HepG2 (cell line): ENCODE measurements around the gene PYGB. TPM values are rescaled to one million over a fixed set of nuclear protein-coding genes. Genes with fewer than 3 reads are reported as not detected.

Experiments
- AGO2 ChIP-seq: fragments of 200-400 bp; formaldehyde crosslinking; optimal IDR thresholded peaks from 2 replicates; pipeline ENCODE3; 2017; ENCODE audit warnings: mild to moderate bottlenecking, low read depth, low read length, moderate library complexity
- CEBPB ChIP-seq: IDR thresholded peaks from 2 replicates; pipeline ENCODE4 v1.6.1; 2011; ENCODE audit warnings: low read depth, low read length, improper control_type of control experiment, borderline replicate concordance
- CREM ChIP-seq, 2 experiments: sonication (generic) in 1 of 2; formaldehyde crosslinking in 1 of 2; IDR thresholded peaks; 2 replicates each; pipeline versions ENCODE4 v1.4.0 to v1.6.1; 2016 to 2020; ENCODE audit warnings: antibody characterized with exemption in 1 of 2, mild to moderate bottlenecking in 1 of 2, missing genetic modification reagents in 1 of 2
- DNMT3B ChIP-seq: conservative IDR thresholded peaks from 2 replicates; pipeline ENCODE4 v1.6.1; 2016; ENCODE audit warnings: missing biosample characterization, control low read depth
- GFI1 ChIP-seq: sonication (generic); formaldehyde crosslinking; IDR thresholded peaks from 2 replicates; pipeline ENCODE4 v1.5.0; 2020; ENCODE audit warnings: missing genetic modification reagents, mild to moderate bottlenecking, borderline replicate concordance
- KDM5B ChIP-seq: sonication (generic); formaldehyde crosslinking; IDR thresholded peaks from 2 replicates; pipeline ENCODE4 v1.4.0; 2020; ENCODE audit warnings: missing genetic modification reagents, mild to moderate bottlenecking, borderline replicate concordance
- MAFK ChIP-seq, 2 experiments: IDR thresholded peaks in 1 of 2; conservative IDR thresholded peaks in 1 of 2; 2 replicates each; pipeline ENCODE4 v1.6.1; 2011; ENCODE audit warnings: improper control_type of control experiment in 2 of 2, low read length in 2 of 2
- MTF1 ChIP-seq: sonication (generic); formaldehyde crosslinking; IDR thresholded peaks from 2 replicates; pipeline ENCODE4 v1.5.0; 2020; ENCODE audit warnings: missing genetic modification reagents
- NR0B2 ChIP-seq: sonication (generic); formaldehyde crosslinking; IDR thresholded peaks from 2 replicates; pipeline ENCODE4 v1.4.0; 2020; ENCODE audit warnings: mild to moderate bottlenecking, missing genetic modification reagents
- NR1H2 ChIP-seq: sonication (generic); formaldehyde crosslinking; IDR thresholded peaks from 2 replicates; pipeline ENCODE4 v1.8.1; 2022; ENCODE audit warnings: low read depth, missing genetic modification reagents, borderline replicate concordance
- PHB2 ChIP-seq: fragments of 450-650 bp; IDR thresholded peaks from 2 replicates; pipeline ENCODE4 v1.6.1; 2018; ENCODE audit not compliant: partially characterized antibody
- POLR2AphosphoS2 ChIP-seq: IDR thresholded peaks from 2 replicates; pipeline ENCODE4 v1.6.1; 2011; ENCODE audit warnings: low read depth, low read length, improper control_type of control experiment
- REPIN1 ChIP-seq: sonication (generic); formaldehyde crosslinking; IDR thresholded peaks from 2 replicates; pipeline ENCODE4 v1.8.0; 2022; ENCODE audit warnings: missing genetic modification reagents, low read depth, mild to moderate bottlenecking, borderline replicate concordance
- SMARCE1 ChIP-seq: fragments of 450-650 bp; IDR thresholded peaks from 2 replicates; pipeline ENCODE4 v1.6.1; 2017; ENCODE audit warnings: borderline replicate concordance
- SRY ChIP-seq: sonication (generic); formaldehyde crosslinking; IDR thresholded peaks from 2 replicates; pipeline ENCODE4 v1.8.0; 2022; ENCODE audit warnings: mild to moderate bottlenecking, missing genetic modification reagents
- polyA plus RNA-seq, 8 experiments: library from polyadenylated mRNA; depleted of rRNA in 3 of 8; stranded (reverse) in 7 of 8; unstranded in 1 of 8; fragments of >200 nt; fragmentation: Illumina TruSeq in 4 of 8; extraction: Trizol in 4 of 8; gene quantifications; 2 replicates each; pipeline versions ENCODE4 v1.2.1 to v1.2.3, GENCODE V29; 2011 to 2016; ENCODE audit warnings: low read depth in 4 of 8, missing spikeins in 1 of 8, mixed read lengths in 1 of 8; ENCODE audit not compliant: insufficient read depth in 1 of 8
- total RNA-seq, 5 experiments: library from RNA; depleted of rRNA; stranded (reverse); fragments of >200 nt; fragmentation: Illumina TruSeq; extraction: Trizol; gene quantifications; 2 replicates each; pipeline ENCODE4 v1.2.3, GENCODE V29; 2016; ENCODE audit warnings: low read depth in 1 of 5
- TF ChIP-seq, protein P1 (sequence below): sonication (generic); formaldehyde crosslinking; IDR thresholded peaks from 2 replicates; pipeline ENCODE4 v1.4.0; 2020; ENCODE audit warnings: low read depth, mild to moderate bottlenecking, missing genetic modification reagents
- TF ChIP-seq, protein P2 (sequence below): sonication (generic); formaldehyde crosslinking; IDR thresholded peaks from 2 replicates; pipeline ENCODE4 v1.8.1; 2023; ENCODE audit warnings: mild to moderate bottlenecking, moderate library complexity, missing genetic modification reagents

Gene PYGB
- total and polyA plus RNA-seq, 2 of the 13 experiments (the other 11 are each of a cell fraction or from before 2014, with no cell fraction given), result 24.2 to 86.3 TPM

- TF ChIP-seq PHB2 (no peak), SRY (CRISPR knock-in tag) (no peak), MTF1 (CRISPR knock-in tag) (no peak), NR1H2 (CRISPR knock-in tag) (no peak), GFI1 (CRISPR knock-in tag) (no peak), AGO2 (peak; percentile 68), POLR2AphosphoS2 (no peak), MAFK (conservative IDR thresholded peaks at IDR 0.05 in 1 of 2, IDR thresholded peaks at IDR 0.05 in 1 of 2; ENCODE audit: low read length in 2 of 2) (0 out of 4 replicates have a peak, but pooled peaks of 1 of the 2 experiments have one; percentile 7), DNMT3B (no peak), SMARCE1 (no peak), NR0B2 (CRISPR knock-in tag) (no peak), REPIN1 (CRISPR knock-in tag) (no peak), CREM (IDR thresholded peaks at IDR 0.05) (no peak), CREM (CRISPR knock-in tag; IDR thresholded peaks at IDR 0.05) (no peak), KDM5B (CRISPR knock-in tag) (0 out of 2 replicates have a peak, but pooled peaks have one; percentile 30), CEBPB (no peak)
- TF ChIP-seq, protein P1, sequence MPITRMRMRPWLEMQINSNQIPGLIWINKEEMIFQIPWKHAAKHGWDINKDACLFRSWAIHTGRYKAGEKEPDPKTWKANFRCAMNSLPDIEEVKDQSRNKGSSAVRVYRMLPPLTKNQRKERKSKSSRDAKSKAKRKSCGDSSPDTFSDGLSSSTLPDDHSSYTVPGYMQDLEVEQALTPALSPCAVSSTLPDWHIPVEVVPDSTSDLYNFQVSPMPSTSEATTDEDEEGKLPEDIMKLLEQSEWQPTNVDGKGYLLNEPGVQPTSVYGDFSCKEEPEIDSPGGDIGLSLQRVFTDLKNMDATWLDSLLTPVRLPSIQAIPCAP, result no peak
- TF ChIP-seq, protein P2, sequence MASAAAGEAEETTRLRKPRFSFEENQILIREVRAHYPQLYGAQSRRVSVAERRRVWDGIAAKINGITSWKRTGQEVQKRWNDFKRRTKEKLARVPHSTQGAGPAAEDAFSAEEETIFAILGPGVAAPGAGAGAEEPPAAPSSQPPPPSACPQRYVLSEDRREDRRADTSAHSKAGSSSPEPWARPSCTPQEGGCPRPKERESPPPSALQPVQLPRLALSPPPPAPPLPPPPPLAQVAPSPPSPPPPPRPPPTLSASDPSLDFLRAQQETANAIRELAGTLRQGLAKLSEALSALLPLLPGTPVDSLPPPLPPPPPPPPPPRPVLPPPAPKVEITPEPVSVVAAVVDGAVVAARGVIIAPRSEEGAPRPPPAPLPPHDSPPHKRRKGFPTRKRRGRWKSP (CRISPR knock-in tag), result no peak
These were observed 60.9 kb downstream of the PYGB start (continued) for GRCh38 chr20:25308671-25309394.
